ENCODE measurements around the gene GAS7. TPM values are rescaled to one million over a fixed set of nuclear protein-coding genes. Genes with fewer than 3 reads are reported as not detected.

The GAS7 gene
- total RNA-seq, 4 donors from 2014 or later = 62.6 to 122 (median 77.0) TPM

- peak overlapping the region in 3 of 4 donors; percentile 26 to 69 (median 62) for H3K27ac ChIP-seq
- no peak for TF ChIP-seq EP300 (IDR thresholded peaks at IDR 0.05)
- no peak for TF ChIP-seq CTCF (IDR thresholded peaks at IDR 0.05)
- no peak for TF ChIP-seq POLR2AphosphoS5 (IDR thresholded peaks at IDR 0.05)
- no peak for TF ChIP-seq POLR2A (IDR thresholded peaks at IDR 0.05)
- no peaks in the 10 kb centered on the region for H3K9me3 ChIP-seq
- peaks cover 0 to 96% (median 44%) of the 10 kb centered on the region in 3 donors for H3K4me1 ChIP-seq
- WGBS, 2 donors (ENCODE audit: low coverage in 1 of 2) = 43 to 61% methylated on average over 6 to 12 of the region's 17 CpGs
- H3K36me3 ChIP-seq = no peaks in the 10 kb centered on the region
- ATAC-seq = no peak
- peaks cover 5% of the 10 kb centered on the region for H3K27me3 ChIP-seq
- H3K4me3 ChIP-seq = no peak overlapping the region
These were observed 76.3 kb downstream of the GAS7 start for GRCh38 chr17:10121971-10122707.

GRCh38 chr17:10120749-10121148 is 77.7 kb downstream of the GAS7 start:
- H3K27me3 ChIP-seq = peaks cover 5% of the 10 kb centered on the region
- no peak for TF ChIP-seq POLR2AphosphoS5 (IDR thresholded peaks at IDR 0.05)
- no peaks in the 10 kb centered on the region for H3K9me3 ChIP-seq
- ATAC-seq = no peak
- H3K36me3 ChIP-seq = no peaks in the 10 kb centered on the region
- peaks cover 0 to 96% (median 41%) of the 10 kb centered on the region in 3 donors for H3K4me1 ChIP-seq
- H3K4me3 ChIP-seq = no peak overlapping the region
- 29 to 60% methylated on average over 1 to 8 of the region's 12 CpGs for WGBS, 2 donors (ENCODE audit: low coverage in 1 of 2)
- H3K27ac ChIP-seq = peak overlapping the region in 3 of 4 donors; percentile 55 to 69 (median 69)

- Histone ChIP-seq H3K27me3 (peaks cover 5% of the 10 kb centered on the region), H3K27ac (peak overlapping the region in 3 of 4 donors; percentile 55 to 69 (median 69)), H3K4me1 (peaks cover 0 to 96% (median 41%) of the 10 kb centered on the region in 3 donors), H3K36me3 (no peaks in the 10 kb centered on the region), H3K9me3 (no peaks in the 10 kb centered on the region), H3K4me3 (no peak overlapping the region)
- TF ChIP-seq POLR2A (IDR thresholded peaks at IDR 0.05) = no peak
- TF ChIP-seq POLR2AphosphoS5 (IDR thresholded peaks at IDR 0.05) = no peak
- TF ChIP-seq EP300 (IDR thresholded peaks at IDR 0.05) = no peak
- no CpG with 5 or more reads among the region's 10 CpGs for WGBS, 2 donors (ENCODE audit: low coverage in 1 of 2)
- no peak for ATAC-seq
These were observed 78.3 kb downstream of the GAS7 start for GRCh38 chr17:10120109-10120485.

- peak overlapping the region in 3 of 4 donors; percentile 55 to 69 (median 69) for H3K27ac ChIP-seq
- H3K4me3 ChIP-seq = no peak overlapping the region
- TF ChIP-seq POLR2A (IDR thresholded peaks at IDR 0.05) = no peak
- no peak for TF ChIP-seq POLR2AphosphoS5 (IDR thresholded peaks at IDR 0.05)
- H3K27me3 ChIP-seq = peaks cover 5% of the 10 kb centered on the region
- no peak for ATAC-seq
- no peaks in the 10 kb centered on the region for H3K9me3 ChIP-seq
- no peaks in the 10 kb centered on the region for H3K36me3 ChIP-seq
- 26 to 71% methylated on average over 2 to 4 of the region's 8 CpGs for WGBS, 2 donors (ENCODE audit: low coverage in 1 of 2)
- H3K4me1 ChIP-seq = peaks cover 0 to 98% (median 46%) of the 10 kb centered on the region in 3 donors
These were observed 79.0 kb downstream of the GAS7 start for GRCh38 chr17:10119203-10120108.

GRCh38 chr17:10118788-10119130 is 79.6 kb downstream of the GAS7 start:
- Histone ChIP-seq H3K4me3 (no peak overlapping the region), H3K27me3 (peaks cover 2% of the 10 kb centered on the region), H3K9me3 (no peaks in the 10 kb centered on the region), H3K36me3 (no peaks in the 10 kb centered on the region), H3K4me1 (peaks cover 0 to 98% (median 53%) of the 10 kb centered on the region in 3 donors), H3K27ac (peak overlapping the region in 3 of 4 donors; percentile 55 to 69 (median 69))
- 77 to 94% methylated on average over 2 to 4 of the region's 5 CpGs for WGBS, 2 donors (ENCODE audit: low coverage in 1 of 2)
- TF ChIP-seq CTCF (IDR thresholded peaks at IDR 0.05) = no peak
- TF ChIP-seq EP300 (IDR thresholded peaks at IDR 0.05) = no peak
- TF ChIP-seq POLR2A (IDR thresholded peaks at IDR 0.05) = no peak
- TF ChIP-seq POLR2AphosphoS5 (IDR thresholded peaks at IDR 0.05) = no peak
- ATAC-seq = no peak

GRCh38 chr17:10117581-10118001 is 80.8 kb downstream of the GAS7 start:
- H3K27me3 ChIP-seq = no peaks in the 10 kb centered on the region
- ATAC-seq = no peak
- no peaks in the 10 kb centered on the region for H3K9me3 ChIP-seq
- H3K4me3 ChIP-seq = no peak overlapping the region
- 59 to 61% methylated on average over 4 of the region's 7 CpGs for WGBS, 2 donors (ENCODE audit: low coverage in 1 of 2)
- no peaks in the 10 kb centered on the region for H3K36me3 ChIP-seq
- TF ChIP-seq CTCF (IDR thresholded peaks at IDR 0.05) = peak in 1 of 4 experiments; percentile 24
- no peak for TF ChIP-seq POLR2A (IDR thresholded peaks at IDR 0.05)
- peaks cover 0 to 98% (median 52%) of the 10 kb centered on the region in 3 donors for H3K4me1 ChIP-seq
- peak overlapping the region in 3 of 4 donors; percentile 21 to 87 (median 85) for H3K27ac ChIP-seq

Measured in gastroesophageal sphincter (tissue), 4 donors.